Measurements from ENCODE around the gene TPST2.

The TPST2 gene

GRCh38 chr22:26589845-26590736, at the start of gene TPST2:
Gene TPST2, minus strand, starts transcription at chr22:26590132. Its CDS starts 48,502 bp downstream, at chr22:26541630.
- TF ChIP-seq ZNF274 (IDR thresholded peaks at IDR 0.05; ENCODE audit: low read depth, low read length): no peak
- TF ChIP-seq YY1 (IDR thresholded peaks at IDR 0.05; ENCODE audit: insufficient read depth, insufficient read length): no peak
- no peak for TF ChIP-seq SUZ12 (IDR thresholded peaks at IDR 0.05; ENCODE audit: extremely low read depth, insufficient read depth, insufficient read length)
- Histone ChIP-seq H3K4me3 (ENCODE audit: insufficient read length, low read depth) (peak within 1 kb of the TSS; percentile 65), H3K36me3 (ENCODE audit: insufficient read depth, insufficient read length, low read length) (no peaks in the 10 kb centered on the region), H3K9me3 (ENCODE audit: insufficient read depth, low read length) (no peaks in the 10 kb centered on the region), H3K9ac (ENCODE audit: insufficient read length, low read depth) (peak within 1 kb of the TSS; percentile 83), H3K27me3 (ENCODE audit: insufficient read depth, insufficient read length) (no peaks in the 10 kb centered on the region), H3K4me1 (ENCODE audit: insufficient read depth, insufficient read length) (peaks cover 9% of the 10 kb centered on the region)
- peak; percentile 47 for DNase-seq (ENCODE audit: low read depth, low spot score)

GRCh38 chr22:26636296-26636695, 46.4 kb upstream of the TPST2 start:
- H3K27me3 ChIP-seq (ENCODE audit: insufficient read depth, insufficient read length): no peaks in the 10 kb centered on the region
- H3K9ac ChIP-seq (ENCODE audit: insufficient read length, low read depth): no peak overlapping the region
- DNase-seq (ENCODE audit: low read depth, low spot score): no peak
- TF ChIP-seq SUZ12 (IDR thresholded peaks at IDR 0.05; ENCODE audit: extremely low read depth, insufficient read depth, insufficient read length): no peak
- no peak for TF ChIP-seq ZNF274 (IDR thresholded peaks at IDR 0.05; ENCODE audit: low read depth, low read length)
- TF ChIP-seq YY1 (IDR thresholded peaks at IDR 0.05; ENCODE audit: insufficient read depth, insufficient read length): no peak
- no peaks in the 10 kb centered on the region for H3K9me3 ChIP-seq (ENCODE audit: insufficient read depth, low read length)
- H3K4me1 ChIP-seq (ENCODE audit: insufficient read depth, insufficient read length): no peaks in the 10 kb centered on the region
- H3K36me3 ChIP-seq (ENCODE audit: insufficient read depth, insufficient read length, low read length): no peaks in the 10 kb centered on the region
- H3K4me3 ChIP-seq (ENCODE audit: insufficient read length, low read depth): no peak overlapping the region

- Histone ChIP-seq H3K4me1 (ENCODE audit: insufficient read depth, insufficient read length) (no peaks in the 10 kb centered on the region), H3K4me3 (ENCODE audit: insufficient read length, low read depth) (no peak overlapping the region), H3K9ac (ENCODE audit: insufficient read length, low read depth) (no peak overlapping the region), H3K9me3 (ENCODE audit: insufficient read depth, low read length) (no peaks in the 10 kb centered on the region), H3K27me3 (ENCODE audit: insufficient read depth, insufficient read length) (no peaks in the 10 kb centered on the region), H3K36me3 (ENCODE audit: insufficient read depth, insufficient read length, low read length) (no peaks in the 10 kb centered on the region)
- TF ChIP-seq YY1 (IDR thresholded peaks at IDR 0.05; ENCODE audit: insufficient read depth, insufficient read length) (no peak), ZNF274 (IDR thresholded peaks at IDR 0.05; ENCODE audit: low read depth, low read length) (no peak), SUZ12 (IDR thresholded peaks at IDR 0.05; ENCODE audit: extremely low read depth, insufficient read depth, insufficient read length) (no peak)
- DNase-seq (ENCODE audit: low read depth, low spot score): no peak
Observed at GRCh38 chr22:26635117-26635516, 45.2 kb upstream of the TPST2 start.

- Histone ChIP-seq H3K9ac (ENCODE audit: insufficient read length, low read depth) (no peak overlapping the region), H3K4me1 (ENCODE audit: insufficient read depth, insufficient read length) (no peaks in the 10 kb centered on the region)
- no peak for TF ChIP-seq SUZ12 (IDR thresholded peaks at IDR 0.05; ENCODE audit: extremely low read depth, insufficient read depth, insufficient read length)
- no peak for TF ChIP-seq ZNF274 (IDR thresholded peaks at IDR 0.05; ENCODE audit: low read depth, low read length)
- no peak for TF ChIP-seq YY1 (IDR thresholded peaks at IDR 0.05; ENCODE audit: insufficient read depth, insufficient read length)
Observed at GRCh38 chr22:26634189-26634588, 44.3 kb upstream of the TPST2 start.

GRCh38 chr22:26632422-26633155, 42.7 kb upstream of the TPST2 start:
- TF ChIP-seq SUZ12 (IDR thresholded peaks at IDR 0.05; ENCODE audit: extremely low read depth, insufficient read depth, insufficient read length) (no peak), ZNF274 (IDR thresholded peaks at IDR 0.05; ENCODE audit: low read depth, low read length) (no peak), YY1 (IDR thresholded peaks at IDR 0.05; ENCODE audit: insufficient read depth, insufficient read length) (no peak)
- Histone ChIP-seq H3K9ac (ENCODE audit: insufficient read length, low read depth) (no peak overlapping the region), H3K36me3 (ENCODE audit: insufficient read depth, insufficient read length, low read length) (no peaks in the 10 kb centered on the region), H3K4me1 (ENCODE audit: insufficient read depth, insufficient read length) (no peaks in the 10 kb centered on the region), H3K4me3 (ENCODE audit: insufficient read length, low read depth) (no peak overlapping the region), H3K9me3 (ENCODE audit: insufficient read depth, low read length) (no peaks in the 10 kb centered on the region), H3K27me3 (ENCODE audit: insufficient read depth, insufficient read length) (no peaks in the 10 kb centered on the region)
- no peak for DNase-seq (ENCODE audit: low read depth, low spot score)

More at GRCh38 chr22:26634189-26634588, 44.3 kb upstream of the TPST2 start:
- Histone ChIP-seq H3K27me3 (ENCODE audit: insufficient read depth, insufficient read length) (no peaks in the 10 kb centered on the region), H3K4me3 (ENCODE audit: insufficient read length, low read depth) (no peak overlapping the region), H3K9me3 (ENCODE audit: insufficient read depth, low read length) (no peaks in the 10 kb centered on the region), H3K36me3 (ENCODE audit: insufficient read depth, insufficient read length, low read length) (no peaks in the 10 kb centered on the region)
- DNase-seq (ENCODE audit: low read depth, low spot score): no peak

- Histone ChIP-seq H3K9me3 (ENCODE audit: insufficient read depth, low read length) (no peaks in the 10 kb centered on the region), H3K4me1 (ENCODE audit: insufficient read depth, insufficient read length) (no peaks in the 10 kb centered on the region), H3K9ac (ENCODE audit: insufficient read length, low read depth) (no peak overlapping the region), H3K27me3 (ENCODE audit: insufficient read depth, insufficient read length) (no peaks in the 10 kb centered on the region), H3K4me3 (ENCODE audit: insufficient read length, low read depth) (no peak overlapping the region), H3K36me3 (ENCODE audit: insufficient read depth, insufficient read length, low read length) (no peaks in the 10 kb centered on the region)
- TF ChIP-seq SUZ12 (IDR thresholded peaks at IDR 0.05; ENCODE audit: extremely low read depth, insufficient read depth, insufficient read length): no peak
- no peak for TF ChIP-seq ZNF274 (IDR thresholded peaks at IDR 0.05; ENCODE audit: low read depth, low read length)
- no peak for TF ChIP-seq YY1 (IDR thresholded peaks at IDR 0.05; ENCODE audit: insufficient read depth, insufficient read length)
- no peak for DNase-seq (ENCODE audit: low read depth, low spot score)
Observed at GRCh38 chr22:26631282-26631681, 41.4 kb upstream of the TPST2 start.
